Stimulated activated CD4-positive, alpha-beta T cell treated with anti-CD3 and anti-CD28 coated beads, TNF-alpha, amount 100 ng/mL, for 4 hours (primary cell): ENCODE data around the gene WDTC1.

Experiments used
- DNase-seq, 3 experiments: peaks; one replicate each; pipeline ENCODE4 v3.0.0-alpha.2; 2020; ENCODE audit warnings: low read depth in 3 of 3

Gene WDTC1

GRCh38 chr1:27301052-27301422 is 66.6 kb downstream of the WDTC1 start:
- DNase-seq = no peak

- no peak for DNase-seq
These were observed 67.3 kb downstream of the WDTC1 start for GRCh38 chr1:27301582-27302199.

- DNase-seq = no peak
These were observed 68.2 kb downstream of the WDTC1 start for GRCh38 chr1:27302612-27303011.

GRCh38 chr1:27303509-27303908 is 69.1 kb downstream of the WDTC1 start:
- no peak for DNase-seq

GRCh38 chr1:27306071-27306470 is 71.6 kb downstream of the WDTC1 start:
- no peak for DNase-seq

GRCh38 chr1:27306892-27307761 is 72.7 kb downstream of the WDTC1 start:
- DNase-seq = no peak

GRCh38 chr1:27307874-27308598 is 73.6 kb downstream of the WDTC1 start:
- DNase-seq = no peak

- DNase-seq = no peak
These were observed 79.7 kb downstream of the WDTC1 start for GRCh38 chr1:27314169-27314568.

- no peak for DNase-seq
These were observed 80.3 kb downstream of the WDTC1 start for GRCh38 chr1:27314737-27315136.

- DNase-seq = no peak
These were observed 82.4 kb downstream of the WDTC1 start for GRCh38 chr1:27316860-27317259.

- no peak for DNase-seq
These were observed 83.7 kb downstream of the WDTC1 start for GRCh38 chr1:27318136-27318535.

- no peak for DNase-seq
These were observed 84.2 kb downstream of the WDTC1 start for GRCh38 chr1:27318596-27318995.

- DNase-seq = peak; percentile 92 to 95 (median 95)
These were observed 87.6 kb downstream of the WDTC1 start, which contains the start of gene TMEM222 for GRCh38 chr1:27321813-27322568. Gene TMEM222 (plus strand): TSS chr1:27322163. CDS start chr1:27322198, 35 bp downstream.

GRCh38 chr1:27322569-27323240 is 88.3 kb downstream of the WDTC1 start:
- DNase-seq = no peak

GRCh38 chr1:27325286-27325685 is 90.9 kb downstream of the WDTC1 start:
- DNase-seq = no peak

GRCh38 chr1:27327964-27328363 is 93.5 kb downstream of the WDTC1 start:
- DNase-seq = no peak

GRCh38 chr1:27330786-27331185 is 96.4 kb downstream of the WDTC1 start:
- no peak for DNase-seq

- DNase-seq = no peak
These were observed 97.0 kb downstream of the WDTC1 start for GRCh38 chr1:27331426-27331825.

GRCh38 chr1:27331922-27332321 is 97.5 kb downstream of the WDTC1 start:
- DNase-seq = no peak

GRCh38 chr1:27332536-27333281 is 98.3 kb downstream of the WDTC1 start:
- DNase-seq = no peak
